CD4-positive, alpha-beta T cell treated with Interleukin-1 beta for 1 hour (primary cell): Measurements from ENCODE around the gene LUC7L2.
"Not testable (repeated sequence)": the region's sequence is repeated elsewhere in the genome, so short reads cannot be mapped to it uniquely, and the experiment has no call there.

Experiments used
- DNase-seq, 2 donors: peaks; one replicate each; pipeline ENCODE4 v3.0.0-alpha.2; 2020 to 2022

The LUC7L2 gene

GRCh38 chr7:139359366-139360209 is at the start of gene LUC7L2:
Gene LUC7L2, plus strand, starts transcription at chr7:139359894. Its CDS starts 368 bp downstream, at chr7:139360262.
- DNase-seq, result peak; percentile 99

- DNase-seq, result no peak
Observed at GRCh38 chr7:139317939-139318505, 41.7 kb upstream of the LUC7L2 start.

- no peak for DNase-seq
Observed at GRCh38 chr7:139321071-139321745, 38.5 kb upstream of the LUC7L2 start.

- DNase-seq, result not testable (repeated sequence)
Observed at GRCh38 chr7:139324709-139325108, 35.0 kb upstream of the LUC7L2 start.

- no peak for DNase-seq
Observed at GRCh38 chr7:139328375-139328774, 31.3 kb upstream of the LUC7L2 start.

GRCh38 chr7:139329119-139329518 is 30.6 kb upstream of the LUC7L2 start:
- DNase-seq, result no peak

- no peak for DNase-seq
Observed at GRCh38 chr7:139330333-139331030, 29.2 kb upstream of the LUC7L2 start.

- no peak for DNase-seq
Observed at GRCh38 chr7:139332697-139333359, 26.9 kb upstream of the LUC7L2 start.

GRCh38 chr7:139333443-139333842 is 26.3 kb upstream of the LUC7L2 start:
- DNase-seq, result not testable (repeated sequence)

GRCh38 chr7:139334399-139335150 is 25.1 kb upstream of the LUC7L2 start:
- DNase-seq, result no peak

- DNase-seq, result no peak
Observed at GRCh38 chr7:139339025-139339424, 20.7 kb upstream of the LUC7L2 start.

GRCh38 chr7:139339698-139340036 is 20.0 kb upstream of the LUC7L2 start:
- no peak for DNase-seq

- peak; percentile 99 for DNase-seq
Observed at GRCh38 chr7:139340037-139340807, 19.5 kb upstream of the LUC7L2 start.

- DNase-seq, result no peak
Observed at GRCh38 chr7:139340808-139341057, 19.0 kb upstream of the LUC7L2 start.

- peak; percentile 89 to 90 for DNase-seq
Observed at GRCh38 chr7:139341058-139341775, 18.5 kb upstream of the LUC7L2 start, which contains the start of gene FMC1. Gene FMC1, plus strand, starts transcription at chr7:139341337. Its CDS starts 48 bp downstream, at chr7:139341385.

- no peak for DNase-seq
Observed at GRCh38 chr7:139341776-139342226, 17.9 kb upstream of the LUC7L2 start.

GRCh38 chr7:139345042-139345441 is 14.7 kb upstream of the LUC7L2 start:
- DNase-seq, result no peak

- DNase-seq, result no peak
Observed at GRCh38 chr7:139351027-139351426, 8.7 kb upstream of the LUC7L2 start.

- no peak for DNase-seq
Observed at GRCh38 chr7:139354729-139355128, 5.0 kb upstream of the LUC7L2 start.

GRCh38 chr7:139355320-139355719 is 4.4 kb upstream of the LUC7L2 start:
- DNase-seq, result no peak
